GM18517 (cell line): ENCODE measurements around the gene PAIP2B.

Experiments
- ATAC-seq: cut with Tn5 transposase; IDR thresholded peaks from one replicate; pipeline ENCODE4 v1.9.1; 2021; ENCODE audit warnings: mild to moderate bottlenecking, moderate library complexity; ENCODE audit not compliant: unreplicated experiment

Gene PAIP2B

DNA sequence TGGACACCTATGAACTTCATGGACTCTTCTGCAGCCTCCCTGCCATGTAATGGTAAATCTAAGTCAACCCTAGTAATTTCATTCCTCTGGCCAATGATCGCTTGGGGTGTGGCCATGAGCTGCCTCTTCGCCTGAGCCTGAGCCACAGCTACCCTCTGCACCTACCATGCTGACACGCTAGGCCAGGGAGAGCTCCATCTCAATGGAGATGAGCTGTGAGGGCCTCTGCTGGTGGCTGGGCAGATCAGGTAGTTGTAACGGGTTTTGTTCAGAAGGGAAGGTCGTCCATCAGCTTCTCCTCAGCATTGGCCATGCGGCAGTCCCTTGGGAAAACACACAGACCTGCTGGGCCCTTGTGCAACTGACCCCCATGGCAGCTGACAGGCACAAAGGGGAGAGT, 72.1 kb downstream of the PAIP2B start:
- no peak for ATAC-seq

- ATAC-seq = no peak
Observed at GRCh38 chr2:71154279-71154678, 72.6 kb downstream of the PAIP2B start.

- no peak for ATAC-seq
Observed at GRCh38 chr2:71153585-71154224, 73.2 kb downstream of the PAIP2B start.

DNA sequence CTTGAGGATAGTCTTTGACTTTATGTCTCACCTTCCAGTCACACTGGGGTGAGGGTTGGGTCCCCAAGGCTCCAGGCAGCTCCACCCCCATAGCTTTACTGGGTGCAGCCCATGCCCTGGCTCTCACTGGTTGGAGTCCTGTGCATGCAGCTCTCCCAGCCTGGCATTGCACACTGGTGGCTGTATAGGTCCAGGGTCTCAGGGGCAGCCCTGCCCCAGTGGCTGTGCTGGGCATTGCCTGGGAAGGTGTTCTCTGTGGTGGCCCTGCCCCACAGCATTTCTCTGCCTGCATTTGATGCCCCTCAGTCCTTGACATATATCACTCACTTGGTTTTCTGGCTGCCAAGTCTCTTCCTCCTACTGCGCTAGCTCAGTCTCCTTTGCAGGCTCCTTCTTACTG, 75.3 kb downstream of the PAIP2B start:
- ATAC-seq = no peak

- ATAC-seq = no peak
Observed at GRCh38 chr2:71150082-71150816, 76.7 kb downstream of the PAIP2B start.

DNA sequence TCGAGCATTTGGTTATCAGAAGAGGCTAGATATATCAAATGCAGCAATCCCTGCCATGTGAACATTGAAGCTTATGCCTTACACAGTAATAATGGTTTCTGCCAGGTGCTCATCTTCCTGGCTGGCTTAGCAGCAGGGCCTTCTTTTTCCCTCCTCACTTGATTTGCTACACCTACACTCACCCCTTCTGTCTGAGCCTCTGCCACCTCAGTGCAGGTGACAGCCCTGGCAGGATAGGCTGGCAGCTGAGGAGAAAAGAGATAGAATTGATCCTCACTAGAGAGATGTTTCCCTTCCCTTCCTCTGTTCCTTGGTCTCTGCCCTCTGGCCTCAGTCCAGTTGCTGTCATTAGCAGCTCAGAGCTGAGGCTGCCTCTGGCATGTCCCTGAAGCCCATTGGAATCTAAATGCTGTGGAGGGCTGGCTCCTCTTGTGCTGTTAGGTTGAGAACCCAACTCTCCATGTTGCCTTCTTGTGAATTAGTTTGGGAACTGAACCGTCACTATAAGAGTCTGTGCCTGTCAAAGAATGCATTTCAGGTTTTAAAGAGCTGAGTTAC, 78.3 kb downstream of the PAIP2B start:
- ATAC-seq = no peak

DNA sequence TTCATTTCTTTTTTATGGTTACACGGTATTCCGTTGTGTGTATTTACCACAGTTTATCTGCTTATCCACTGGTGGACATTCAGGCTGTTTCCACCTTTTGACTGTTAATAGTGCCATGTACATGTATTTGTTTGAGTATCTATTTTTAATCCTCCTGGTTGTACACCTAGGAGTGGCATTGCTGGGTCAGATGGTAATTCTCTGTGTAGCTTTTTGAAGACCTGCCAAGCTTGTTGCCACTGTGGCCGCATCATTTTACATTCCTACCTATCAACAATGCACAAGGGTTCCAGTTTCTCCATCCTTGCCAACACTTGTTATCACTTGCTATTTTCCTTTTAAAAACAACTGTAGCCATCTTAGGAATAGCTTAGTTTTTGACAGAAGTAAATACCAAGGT, 83.1 kb downstream of the PAIP2B start:
- no peak for ATAC-seq

GRCh38 chr2:71136174-71136573, 90.7 kb downstream of the PAIP2B start:
- ATAC-seq = no peak

- no peak for ATAC-seq
Observed at GRCh38 chr2:71133603-71134002, 93.3 kb downstream of the PAIP2B start.
